ENCODE data around the gene ATP6V0D1. TPM values are rescaled to one million over a fixed set of nuclear protein-coding genes. Genes with fewer than 3 reads are reported as not detected.
A peak's percentile ranks its signal among the peaks of the same experiment; 100 is the strongest.

ATP6V0D1 gene
- total RNA-seq, 1 donor: 158 TPM

GRCh38 chr16:67525176-67525860 lies 44.4 kb upstream of the ATP6V0D1 start:
- TF ChIP-seq, protein P1, sequence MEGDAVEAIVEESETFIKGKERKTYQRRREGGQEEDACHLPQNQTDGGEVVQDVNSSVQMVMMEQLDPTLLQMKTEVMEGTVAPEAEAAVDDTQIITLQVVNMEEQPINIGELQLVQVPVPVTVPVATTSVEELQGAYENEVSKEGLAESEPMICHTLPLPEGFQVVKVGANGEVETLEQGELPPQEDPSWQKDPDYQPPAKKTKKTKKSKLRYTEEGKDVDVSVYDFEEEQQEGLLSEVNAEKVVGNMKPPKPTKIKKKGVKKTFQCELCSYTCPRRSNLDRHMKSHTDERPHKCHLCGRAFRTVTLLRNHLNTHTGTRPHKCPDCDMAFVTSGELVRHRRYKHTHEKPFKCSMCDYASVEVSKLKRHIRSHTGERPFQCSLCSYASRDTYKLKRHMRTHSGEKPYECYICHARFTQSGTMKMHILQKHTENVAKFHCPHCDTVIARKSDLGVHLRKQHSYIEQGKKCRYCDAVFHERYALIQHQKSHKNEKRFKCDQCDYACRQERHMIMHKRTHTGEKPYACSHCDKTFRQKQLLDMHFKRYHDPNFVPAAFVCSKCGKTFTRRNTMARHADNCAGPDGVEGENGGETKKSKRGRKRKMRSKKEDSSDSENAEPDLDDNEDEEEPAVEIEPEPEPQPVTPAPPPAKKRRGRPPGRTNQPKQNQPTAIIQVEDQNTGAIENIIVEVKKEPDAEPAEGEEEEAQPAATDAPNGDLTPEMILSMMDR (IDR thresholded peaks at IDR 0.05; ENCODE audit: extremely low read depth, low read depth, low read length): peak; percentile 17
- Histone ChIP-seq H4K20me1 (ENCODE audit: insufficient read depth, low read length) (peaks cover 1% of the 10 kb centered on the region), H3K9me3 (ENCODE audit: low read depth, low read length) (no peaks in the 10 kb centered on the region), H3K36me3 (ENCODE audit: insufficient read depth, low read length) (no peaks in the 10 kb centered on the region), H2AFZ (ENCODE audit: low read length) (no peak overlapping the region), H3K4me1 (ENCODE audit: insufficient read depth, low read length) (peaks cover 14% of the 10 kb centered on the region), H3K79me2 (ENCODE audit: insufficient read depth, low read length) (peaks cover 12% of the 10 kb centered on the region), H3K4me2 (ENCODE audit: insufficient read depth, low read length) (no peak overlapping the region), H3K27me3 (ENCODE audit: insufficient read depth, low read length) (no peaks in the 10 kb centered on the region), H3K4me3 (ENCODE audit: insufficient read depth, low read length) (no peak overlapping the region), H3K27ac (ENCODE audit: low read depth, low read length) (no peak overlapping the region)
- peak; percentile 95 for DNase-seq (ENCODE audit: insufficient read length, low spot score, missing footprints)

DNA sequence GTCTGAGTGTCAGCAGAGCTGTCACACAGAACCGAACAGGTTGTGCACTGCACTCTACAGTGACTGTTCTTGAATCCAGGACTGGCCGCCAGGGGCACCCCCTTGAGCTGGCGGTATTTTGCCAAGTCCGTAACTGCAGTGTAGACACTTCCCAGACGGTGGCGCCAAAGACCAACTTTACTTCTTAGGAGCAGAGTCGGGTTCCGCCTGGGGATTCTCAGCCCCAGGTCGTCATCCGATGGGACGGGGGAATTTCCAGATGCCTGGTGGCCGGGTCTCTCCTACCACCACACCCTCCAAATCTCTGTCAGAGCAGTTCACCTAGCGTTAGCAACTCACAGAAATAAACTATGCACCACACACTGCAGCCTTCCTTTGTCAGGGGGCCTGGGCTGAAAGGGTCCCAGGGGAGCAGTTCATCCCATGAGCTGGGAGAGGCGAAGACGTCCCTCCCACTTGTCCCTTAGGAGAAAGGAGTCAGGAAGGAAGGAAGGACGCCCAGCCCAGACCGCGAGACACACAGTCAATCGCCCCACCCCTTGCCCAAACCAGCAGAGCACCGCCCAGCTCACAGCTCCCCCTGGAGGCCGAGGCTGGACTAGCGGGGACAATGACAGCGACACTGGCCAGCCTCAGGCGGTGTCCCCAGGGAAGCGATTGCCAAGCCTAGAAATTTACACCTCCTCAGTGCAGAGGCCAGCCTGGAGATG lies 40.3 kb upstream of the ATP6V0D1 start:
- Histone ChIP-seq H3K27me3 (ENCODE audit: insufficient read depth, low read length) (no peaks in the 10 kb centered on the region), H3K4me1 (ENCODE audit: insufficient read depth, low read length) (peaks cover 14% of the 10 kb centered on the region), H3K36me3 (ENCODE audit: insufficient read depth, low read length) (no peaks in the 10 kb centered on the region), H3K4me2 (ENCODE audit: insufficient read depth, low read length) (peak overlapping the region; percentile 87), H3K4me3 (ENCODE audit: insufficient read depth, low read length) (peak overlapping the region; percentile 72), H3K27ac (ENCODE audit: low read depth, low read length) (peak overlapping the region; percentile 75), H4K20me1 (ENCODE audit: insufficient read depth, low read length) (no peaks in the 10 kb centered on the region), H3K79me2 (ENCODE audit: insufficient read depth, low read length) (no peaks in the 10 kb centered on the region), H2AFZ (ENCODE audit: low read length) (peak overlapping the region; percentile 86), H3K9me3 (ENCODE audit: low read depth, low read length) (no peaks in the 10 kb centered on the region)
- peak; percentile 98 for DNase-seq (ENCODE audit: insufficient read length, low spot score, missing footprints)
- TF ChIP-seq, protein P1 (IDR thresholded peaks at IDR 0.05; ENCODE audit: extremely low read depth, low read depth, low read length): peak; percentile 83

DNA sequence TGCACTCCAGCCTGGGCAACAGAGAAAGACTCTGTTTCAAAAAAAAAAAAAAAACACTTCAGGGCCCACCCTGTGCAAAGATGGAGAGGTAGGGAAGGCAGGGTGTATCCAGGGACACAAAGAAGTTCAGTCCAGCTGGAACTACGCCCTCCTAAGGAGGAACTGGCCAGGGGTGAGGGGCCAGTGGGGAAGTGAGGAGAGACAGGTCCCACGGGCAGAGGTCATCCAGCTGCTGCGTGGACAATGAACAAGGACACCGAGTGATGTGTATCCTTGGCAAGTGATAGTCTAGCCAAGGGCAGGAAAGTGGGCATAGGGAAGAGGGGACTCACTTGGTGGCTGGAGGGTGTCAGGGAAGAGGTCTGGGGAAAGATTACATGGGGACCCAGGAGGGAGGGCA lies 38.3 kb upstream of the ATP6V0D1 start:
- H3K36me3 ChIP-seq (ENCODE audit: insufficient read depth, low read length): no peaks in the 10 kb centered on the region
- DNase-seq (ENCODE audit: insufficient read length, low spot score, missing footprints): no peak
- no peaks in the 10 kb centered on the region for H3K9me3 ChIP-seq (ENCODE audit: low read depth, low read length)
- H4K20me1 ChIP-seq (ENCODE audit: insufficient read depth, low read length): no peaks in the 10 kb centered on the region
- TF ChIP-seq, protein P1 (IDR thresholded peaks at IDR 0.05; ENCODE audit: extremely low read depth, low read depth, low read length): no peak
- no peak overlapping the region for H2AFZ ChIP-seq (ENCODE audit: low read length)
- peaks cover 12% of the 10 kb centered on the region for H3K4me1 ChIP-seq (ENCODE audit: insufficient read depth, low read length)
- no peaks in the 10 kb centered on the region for H3K27me3 ChIP-seq (ENCODE audit: insufficient read depth, low read length)
- no peaks in the 10 kb centered on the region for H3K79me2 ChIP-seq (ENCODE audit: insufficient read depth, low read length)
- H3K27ac ChIP-seq (ENCODE audit: low read depth, low read length): no peak overlapping the region
- H3K4me2 ChIP-seq (ENCODE audit: insufficient read depth, low read length): no peak overlapping the region
- H3K4me3 ChIP-seq (ENCODE audit: insufficient read depth, low read length): no peak overlapping the region

DNA sequence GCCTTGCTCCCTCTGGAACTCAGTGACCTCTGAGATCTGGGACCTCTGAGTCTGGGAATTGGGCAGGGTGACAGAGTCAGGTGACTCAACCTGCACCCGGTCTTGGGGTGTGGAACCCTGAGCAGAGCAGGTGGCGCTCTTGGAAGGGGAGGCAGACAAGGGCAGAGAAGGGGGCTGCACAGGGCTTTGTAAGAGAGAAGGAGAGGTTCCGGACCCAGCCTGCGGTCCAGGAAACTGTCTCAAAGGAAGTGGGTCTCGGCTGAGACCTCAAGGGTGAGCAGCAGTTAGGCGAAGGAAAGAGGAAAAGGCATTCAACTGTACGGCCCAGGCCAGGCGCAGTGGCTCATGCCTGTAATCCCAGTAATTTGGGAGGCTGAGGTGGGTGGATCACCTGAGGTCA lies 37.7 kb upstream of the ATP6V0D1 start:
- Histone ChIP-seq H4K20me1 (ENCODE audit: insufficient read depth, low read length) (no peaks in the 10 kb centered on the region), H2AFZ (ENCODE audit: low read length) (no peak overlapping the region), H3K9me3 (ENCODE audit: low read depth, low read length) (no peaks in the 10 kb centered on the region), H3K4me3 (ENCODE audit: insufficient read depth, low read length) (no peak overlapping the region), H3K27ac (ENCODE audit: low read depth, low read length) (no peak overlapping the region), H3K27me3 (ENCODE audit: insufficient read depth, low read length) (no peaks in the 10 kb centered on the region), H3K4me2 (ENCODE audit: insufficient read depth, low read length) (no peak overlapping the region), H3K4me1 (ENCODE audit: insufficient read depth, low read length) (peaks cover 12% of the 10 kb centered on the region), H3K79me2 (ENCODE audit: insufficient read depth, low read length) (no peaks in the 10 kb centered on the region), H3K36me3 (ENCODE audit: insufficient read depth, low read length) (no peaks in the 10 kb centered on the region)
- TF ChIP-seq, protein P1 (IDR thresholded peaks at IDR 0.05; ENCODE audit: extremely low read depth, low read depth, low read length): no peak
- no peak for DNase-seq (ENCODE audit: insufficient read length, low spot score, missing footprints)

Measured in osteoblast (primary cell).